Thyroid gland (tissue), 4 donors: ENCODE data around the gene DIP2C. TPM values are rescaled to one million over a fixed set of nuclear protein-coding genes. Genes with fewer than 3 reads are reported as not detected.
"Not testable (repeated sequence)": the region's sequence is repeated elsewhere in the genome, so short reads cannot be mapped to it uniquely, and the experiment has no call there.

Source experiments
- DNase-seq, 2 donors: peaks; one replicate each; pipeline ENCODE4 v3.0.0-alpha.2; 2019
- H3K27ac ChIP-seq, 3 donors: fragments of 200-600 bp; sonication (generic); 1 replicate in 2 of 3; 2 replicates in 1 of 3; pipeline ENCODE4 v1.5.1; 2016 to 2019; ENCODE audit warnings: mild to moderate bottlenecking in 1 of 3, moderate library complexity in 1 of 3
- H3K27me3 ChIP-seq: fragments of 200-600 bp; sonication (generic); one replicate; pipeline ENCODE4 v1.5.1; 2019
- H3K36me3 ChIP-seq, 2 donors: fragments of 200-600 bp; sonication (generic); one replicate each; pipeline ENCODE4 v1.5.1; 2016 to 2019
- H3K4me1 ChIP-seq, 2 donors: fragments of 200-600 bp; sonication (generic); one replicate each; pipeline ENCODE4 v1.5.1; 2017 to 2019
- H3K4me3 ChIP-seq, 3 donors: fragments of 200-600 bp; sonication (generic); replicated peaks in 1 of 3; 1 replicate in 2 of 3; 2 replicates in 1 of 3; pipeline ENCODE4 v1.5.1; 2016; ENCODE audit warnings: mild to moderate bottlenecking in 1 of 3
- H3K9me3 ChIP-seq: fragments of 200-600 bp; sonication (generic); one replicate; pipeline ENCODE4 v1.5.1; 2017
- POLR2A ChIP-seq, 2 donors: fragments of 450-650 bp; IDR thresholded peaks; one replicate each; pipeline ENCODE4 v1.6.1; 2017; ENCODE audit warnings: antibody characterized with exemption in 2 of 2, mild to moderate bottlenecking in 2 of 2, moderate library complexity in 1 of 2
- WGBS, 2 donors: methylation state at CpG; one replicate each; pipeline ENCODE4 v1.1.5; 2017; 5-methylcytosine and 5-hydroxymethylcytosine counted together
- intact Hi-C: fragments of 100-400 bp; cut with DNase I; formaldehyde crosslinking; loops from one replicate; pipeline ENCODE4 v1.15.1; 2023
- total RNA-seq, 4 donors: library from RNA; depleted of rRNA; stranded (reverse); fragments of >200 nt; gene quantifications; one replicate each; pipeline ENCODE4 v1.2.3, GENCODE V29; 2016
- TF ChIP-seq, protein P1 (sequence below), 6 experiments: fragments of 200-600 bp in 3 of 6; fragments of 450-650 bp in 3 of 6; sonication (generic) in 3 of 6; IDR thresholded peaks; one replicate each; pipeline ENCODE4 v1.5.1; 2016 to 2019; ENCODE audit warnings: antibody characterized with exemption in 6 of 6, mild to moderate bottlenecking in 2 of 6, inconsistent platforms in 1 of 6, moderate library complexity in 1 of 6

DIP2C gene
- total RNA-seq, 4 donors from 2014 or later = 11.4 to 14.6 (median 12.3) TPM

GRCh38 chr10:451021-451471 is 238.4 kb downstream of the DIP2C start:
- no peaks in the 10 kb centered on the region for H3K27me3 ChIP-seq
- H3K4me1 ChIP-seq = peaks cover 5 to 24% of the 10 kb centered on the region in 2 donors
- H3K9me3 ChIP-seq = no peaks in the 10 kb centered on the region
- DNase-seq = peak; percentile 42 to 45
- peak overlapping the region; percentile 66 to 80 (median 71) for H3K27ac ChIP-seq
- TF ChIP-seq POLR2A (IDR thresholded peaks at IDR 0.05) = peak in 1 of 2 donors; percentile 15
- TF ChIP-seq, protein P1, sequence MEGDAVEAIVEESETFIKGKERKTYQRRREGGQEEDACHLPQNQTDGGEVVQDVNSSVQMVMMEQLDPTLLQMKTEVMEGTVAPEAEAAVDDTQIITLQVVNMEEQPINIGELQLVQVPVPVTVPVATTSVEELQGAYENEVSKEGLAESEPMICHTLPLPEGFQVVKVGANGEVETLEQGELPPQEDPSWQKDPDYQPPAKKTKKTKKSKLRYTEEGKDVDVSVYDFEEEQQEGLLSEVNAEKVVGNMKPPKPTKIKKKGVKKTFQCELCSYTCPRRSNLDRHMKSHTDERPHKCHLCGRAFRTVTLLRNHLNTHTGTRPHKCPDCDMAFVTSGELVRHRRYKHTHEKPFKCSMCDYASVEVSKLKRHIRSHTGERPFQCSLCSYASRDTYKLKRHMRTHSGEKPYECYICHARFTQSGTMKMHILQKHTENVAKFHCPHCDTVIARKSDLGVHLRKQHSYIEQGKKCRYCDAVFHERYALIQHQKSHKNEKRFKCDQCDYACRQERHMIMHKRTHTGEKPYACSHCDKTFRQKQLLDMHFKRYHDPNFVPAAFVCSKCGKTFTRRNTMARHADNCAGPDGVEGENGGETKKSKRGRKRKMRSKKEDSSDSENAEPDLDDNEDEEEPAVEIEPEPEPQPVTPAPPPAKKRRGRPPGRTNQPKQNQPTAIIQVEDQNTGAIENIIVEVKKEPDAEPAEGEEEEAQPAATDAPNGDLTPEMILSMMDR (IDR thresholded peaks at IDR 0.05) = no peak
- 50% methylated on average over 10 to 11 of the region's 11 CpGs for WGBS, 2 donors
- H3K36me3 ChIP-seq = no peaks in the 10 kb centered on the region
- H3K4me3 ChIP-seq = no peak overlapping the region
- intact Hi-C loops = no loop called here

- peaks cover 5 to 24% of the 10 kb centered on the region in 2 donors for H3K4me1 ChIP-seq
- DNase-seq = no peak
- TF ChIP-seq POLR2A (IDR thresholded peaks at IDR 0.05) = no peak
- TF ChIP-seq, protein P1 (IDR thresholded peaks at IDR 0.05) = no peak
- H3K27me3 ChIP-seq = no peaks in the 10 kb centered on the region
- H3K36me3 ChIP-seq = no peaks in the 10 kb centered on the region
- peak overlapping the region; percentile 66 to 80 (median 71) for H3K27ac ChIP-seq
- intact Hi-C loops = no loop called here
- no peak overlapping the region for H3K4me3 ChIP-seq
- 30 to 31% methylated on average over 3 of the region's 3 CpGs for WGBS, 2 donors
- no peaks in the 10 kb centered on the region for H3K9me3 ChIP-seq
Observed at GRCh38 chr10:450463-450862, 239.0 kb downstream of the DIP2C start.

DNA sequence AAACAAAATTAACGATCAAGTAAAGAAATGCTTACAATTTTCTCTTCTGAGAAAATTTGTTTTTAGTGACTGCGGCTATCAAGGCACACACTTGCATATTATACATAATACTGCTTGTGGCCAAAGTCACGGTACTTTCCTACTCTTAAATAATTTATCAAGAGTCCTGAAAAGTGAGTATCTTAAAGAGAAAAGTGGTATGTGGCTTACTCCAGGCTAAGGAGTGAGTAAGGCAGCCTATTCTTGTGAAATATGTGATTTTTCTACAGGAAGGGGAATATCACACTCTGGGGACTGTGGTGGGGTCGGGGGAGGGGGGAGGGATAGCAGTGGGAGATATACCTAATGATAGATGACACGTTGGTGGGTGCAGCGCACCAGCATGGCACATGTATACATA is 240.1 kb downstream of the DIP2C start:
- H3K36me3 ChIP-seq, intact Hi-C loops, H3K4me3 ChIP-seq, H3K27me3 ChIP-seq, H3K9me3 ChIP-seq, DNase-seq, H3K27ac ChIP-seq: not testable (repeated sequence)
- peaks cover 5 to 17% of the 10 kb centered on the region in 2 donors for H3K4me1 ChIP-seq
- 77 to 93% methylated on average over 5 of the region's 6 CpGs for WGBS, 2 donors

GRCh38 chr10:443459-443858 is 246.0 kb downstream of the DIP2C start:
- intact Hi-C loops = no loop called here
- H3K36me3 ChIP-seq = no peaks in the 10 kb centered on the region
- WGBS, 2 donors = 78 to 98% methylated on average over 2 of the region's 2 CpGs

DNA sequence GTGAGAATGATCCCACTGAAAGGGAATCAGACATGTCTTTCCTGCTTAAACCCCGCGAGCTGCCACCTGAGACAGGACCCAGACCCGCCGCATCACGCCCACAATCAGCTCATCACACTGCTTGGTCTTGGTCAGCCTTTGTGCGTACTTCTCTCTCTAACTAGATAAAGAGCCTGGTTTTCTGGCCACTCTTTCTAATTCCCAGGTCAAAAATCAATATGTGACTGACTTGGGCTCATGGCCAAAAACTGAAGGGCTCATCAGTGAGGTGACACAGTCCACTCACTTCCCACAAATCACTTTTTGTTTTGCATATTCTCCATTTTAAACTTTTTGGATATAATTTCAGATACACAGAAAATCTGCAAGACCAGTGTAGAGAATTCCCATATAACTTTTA is 247.3 kb downstream of the DIP2C start:
- intact Hi-C loops = no loop called here
- Histone ChIP-seq H3K4me1 (peaks cover 0 to 6% of the 10 kb centered on the region in 2 donors), H3K9me3 (no peaks in the 10 kb centered on the region), H3K36me3 (no peaks in the 10 kb centered on the region), H3K27ac (no peak overlapping the region), H3K27me3 (no peaks in the 10 kb centered on the region), H3K4me3 (no peak overlapping the region)
- 95 to 98% methylated on average over 6 of the region's 6 CpGs for WGBS, 2 donors
- no peak for DNase-seq
- TF ChIP-seq, protein P1 (IDR thresholded peaks at IDR 0.05) = no peak
- TF ChIP-seq POLR2A (IDR thresholded peaks at IDR 0.05) = no peak

More at GRCh38 chr10:443459-443858, 246.0 kb downstream of the DIP2C start:
- no peak for TF ChIP-seq POLR2A (IDR thresholded peaks at IDR 0.05)
- TF ChIP-seq, protein P1 (IDR thresholded peaks at IDR 0.05) = no peak
- Histone ChIP-seq H3K9me3 (no peaks in the 10 kb centered on the region), H3K27me3 (no peaks in the 10 kb centered on the region), H3K27ac (no peak overlapping the region), H3K4me1 (peaks cover 0 to 6% of the 10 kb centered on the region in 2 donors), H3K4me3 (no peak overlapping the region)
- DNase-seq = no peak
